ENCODE results near the gene EPB41L4A.
"Not testable (repeated sequence)": the region's sequence is repeated elsewhere in the genome, so short reads cannot be mapped to it uniquely, and the experiment has no call there.

The EPB41L4A gene, protein sequence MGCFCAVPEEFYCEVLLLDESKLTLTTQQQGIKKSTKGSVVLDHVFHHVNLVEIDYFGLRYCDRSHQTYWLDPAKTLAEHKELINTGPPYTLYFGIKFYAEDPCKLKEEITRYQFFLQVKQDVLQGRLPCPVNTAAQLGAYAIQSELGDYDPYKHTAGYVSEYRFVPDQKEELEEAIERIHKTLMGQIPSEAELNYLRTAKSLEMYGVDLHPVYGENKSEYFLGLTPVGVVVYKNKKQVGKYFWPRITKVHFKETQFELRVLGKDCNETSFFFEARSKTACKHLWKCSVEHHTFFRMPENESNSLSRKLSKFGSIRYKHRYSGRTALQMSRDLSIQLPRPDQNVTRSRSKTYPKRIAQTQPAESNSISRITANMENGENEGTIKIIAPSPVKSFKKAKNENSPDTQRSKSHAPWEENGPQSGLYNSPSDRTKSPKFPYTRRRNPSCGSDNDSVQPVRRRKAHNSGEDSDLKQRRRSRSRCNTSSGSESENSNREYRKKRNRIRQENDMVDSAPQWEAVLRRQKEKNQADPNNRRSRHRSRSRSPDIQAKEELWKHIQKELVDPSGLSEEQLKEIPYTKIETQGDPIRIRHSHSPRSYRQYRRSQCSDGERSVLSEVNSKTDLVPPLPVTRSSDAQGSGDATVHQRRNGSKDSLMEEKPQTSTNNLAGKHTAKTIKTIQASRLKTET

DNA sequence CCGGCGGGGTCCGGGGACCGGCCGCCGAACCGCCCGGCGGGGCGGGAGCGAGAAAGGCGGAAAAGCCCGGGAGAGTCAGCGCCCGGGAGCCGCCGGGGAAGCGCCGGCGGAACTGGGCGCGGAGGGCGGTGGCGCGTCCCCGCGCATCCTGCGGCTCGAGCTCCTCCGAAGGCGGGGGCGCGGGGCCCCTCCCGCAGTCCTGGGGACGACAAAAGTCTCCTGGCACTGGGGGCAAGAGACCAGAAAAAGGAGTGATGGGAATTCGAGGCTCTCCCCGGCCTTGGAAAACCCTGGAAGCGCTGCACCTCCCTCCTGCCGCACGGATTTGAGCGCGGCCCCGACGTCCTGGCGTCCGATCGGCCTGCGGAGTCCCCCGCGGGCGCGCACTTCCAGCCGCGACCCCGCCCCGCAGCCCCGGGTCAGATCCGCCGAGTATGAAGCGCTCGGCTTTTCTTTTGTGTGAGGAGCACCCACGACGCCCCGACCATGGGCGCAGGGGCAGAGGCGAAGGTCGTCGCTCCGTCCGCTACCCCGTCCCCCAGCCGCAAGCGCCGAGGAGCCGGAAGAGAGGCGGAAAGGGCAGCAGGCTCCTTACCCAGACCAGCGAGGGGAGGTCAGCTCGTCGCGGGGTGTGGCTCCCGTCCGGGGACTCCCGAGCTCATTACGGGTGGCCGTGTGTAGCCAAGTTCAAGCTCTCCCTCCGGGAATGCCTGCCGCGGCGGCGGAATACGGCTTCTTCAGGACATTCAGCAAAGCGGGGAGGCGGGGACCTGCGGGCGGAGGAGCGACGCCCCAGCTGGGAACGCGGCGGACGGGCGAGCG is at the start of gene EPB41L4A:
Gene EPB41L4A, minus strand, starts transcription at position 114 of the 822 bp plus-strand sequence. CDS start 238 bp downstream, outside the sequence.
- peak; percentile 65 to 81 for DNase-seq (ENCODE audit: low read depth in 1 of 2, low spot score in 1 of 2)
- no peak for TF ChIP-seq JUND (IDR thresholded peaks at IDR 0.05; ENCODE audit: low read depth)
- in situ Hi-C loops (cut with HindIII; ENCODE audit: low pct_unique_long_range_greater_than_20kb, low sequenced_read_pairs) = no loop called here

DNA sequence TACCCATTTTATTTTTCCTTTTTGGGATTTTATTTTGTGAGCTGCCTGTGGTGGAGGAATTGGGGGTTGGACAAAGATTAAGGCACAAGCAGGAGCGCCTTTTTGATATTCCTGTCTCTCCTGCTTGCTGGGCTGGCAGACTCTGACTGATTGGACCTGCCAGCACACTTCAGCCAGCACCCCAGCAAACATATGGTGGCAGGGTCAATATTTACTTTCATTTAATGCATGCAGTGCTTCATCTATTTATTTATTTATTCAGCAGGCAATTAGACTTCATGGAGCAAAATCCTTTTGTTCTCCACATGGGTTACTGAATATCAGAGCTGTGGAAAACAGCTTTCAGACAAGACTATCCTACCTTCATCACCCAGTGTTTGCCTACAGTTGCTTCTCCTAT is 48.4 kb upstream of the EPB41L4A start:
- in situ Hi-C loops (cut with HindIII; ENCODE audit: low pct_unique_long_range_greater_than_20kb, low sequenced_read_pairs) = no loop called here
- DNase-seq (ENCODE audit: low read depth in 1 of 2, low spot score in 1 of 2) = peak in 1 of 2 experiments; percentile 35
- TF ChIP-seq JUND (IDR thresholded peaks at IDR 0.05; ENCODE audit: low read depth) = no peak

DNA sequence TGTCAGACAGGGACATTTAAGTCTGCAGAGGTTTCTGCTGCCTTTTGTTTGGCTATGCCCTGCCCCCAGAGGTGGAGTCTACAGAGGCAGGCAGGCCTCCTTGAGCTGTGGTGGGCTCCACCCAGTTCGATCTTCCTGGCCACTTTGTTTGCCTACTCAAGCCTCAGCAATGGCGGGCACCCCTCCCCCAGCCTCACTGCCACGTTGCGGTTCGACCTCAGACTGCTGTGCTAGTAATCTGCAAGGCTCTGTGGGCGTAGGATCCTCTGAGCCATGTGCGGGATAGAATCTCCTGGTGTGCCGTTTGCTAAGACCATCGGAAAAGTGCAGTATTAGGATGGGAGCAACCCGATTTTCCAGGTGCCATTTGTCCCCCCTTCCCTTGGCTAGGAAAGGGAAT is 47.2 kb upstream of the EPB41L4A start:
- in situ Hi-C loops (cut with HindIII; ENCODE audit: low pct_unique_long_range_greater_than_20kb, low sequenced_read_pairs); DNase-seq (ENCODE audit: low read depth in 1 of 2, low spot score in 1 of 2): not testable (repeated sequence)

DNA sequence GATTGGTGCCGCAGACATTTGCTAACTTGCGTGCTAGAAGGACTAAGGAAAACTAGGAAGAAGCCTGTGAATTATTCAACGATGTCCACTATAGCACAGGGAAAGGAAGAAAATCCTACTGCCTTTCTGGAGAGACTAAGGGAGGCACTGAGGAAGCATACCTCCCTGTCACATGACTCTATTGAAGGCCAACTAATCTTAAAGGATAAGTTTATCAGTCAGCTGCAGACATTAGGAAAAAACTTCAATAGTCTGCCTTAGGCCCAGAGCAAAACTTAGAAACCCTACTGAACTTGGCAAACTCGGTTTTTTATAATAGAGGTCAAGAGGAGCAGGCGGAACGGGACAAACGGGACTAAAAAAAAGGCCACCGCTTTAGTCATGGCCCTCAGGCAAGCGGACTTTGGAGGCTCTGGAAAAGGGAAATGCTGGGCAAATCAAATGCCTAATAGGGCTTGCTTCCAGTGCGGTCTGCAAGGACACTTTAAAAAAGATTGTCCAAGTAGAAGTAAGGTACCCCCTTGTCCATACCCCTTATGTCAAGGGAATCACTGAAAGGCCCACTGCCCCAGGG is 28.2 kb upstream of the EPB41L4A start:
- DNase-seq (ENCODE audit: low read depth in 1 of 2, low spot score in 1 of 2); in situ Hi-C loops (cut with HindIII; ENCODE audit: low pct_unique_long_range_greater_than_20kb, low sequenced_read_pairs): not testable (repeated sequence)

DNA sequence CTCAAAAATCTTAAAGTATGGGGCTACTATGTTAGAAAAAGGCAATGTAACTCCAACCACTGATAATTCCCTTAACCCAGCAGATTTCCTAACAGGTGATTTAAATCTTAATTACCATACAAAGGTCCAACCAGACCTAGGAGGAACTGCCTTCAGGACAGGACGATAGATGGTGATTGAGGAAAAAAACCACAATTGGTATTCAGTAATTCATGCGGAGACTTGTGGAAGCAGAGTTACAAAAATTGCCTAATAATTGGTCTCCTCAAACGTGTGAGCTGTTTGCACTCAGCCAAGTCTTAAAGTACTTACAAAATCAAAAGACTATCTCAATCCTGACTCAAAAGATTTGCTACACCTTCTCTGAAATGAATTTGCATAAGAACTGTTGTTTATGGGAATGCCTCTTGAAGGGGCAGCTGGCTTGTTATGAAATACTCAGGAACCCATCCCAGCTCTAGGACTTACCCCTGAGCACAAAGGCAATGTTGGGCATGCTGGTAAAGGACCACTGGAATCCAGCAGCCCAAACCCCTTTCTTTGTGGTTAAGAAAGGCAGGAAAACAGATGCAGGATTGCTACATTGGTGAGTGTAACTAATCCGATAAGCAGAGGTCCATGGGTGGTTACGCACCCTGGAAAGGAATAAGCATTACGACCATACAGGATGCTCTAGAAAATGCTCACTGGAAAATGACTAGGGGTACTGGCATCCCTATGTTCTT is 26.7 kb upstream of the EPB41L4A start:
- in situ Hi-C loops (cut with HindIII; ENCODE audit: low pct_unique_long_range_greater_than_20kb, low sequenced_read_pairs) = no loop called here
- no peak for TF ChIP-seq JUND (IDR thresholded peaks at IDR 0.05; ENCODE audit: low read depth)
- no peak for DNase-seq (ENCODE audit: low read depth in 1 of 2, low spot score in 1 of 2)

DNA sequence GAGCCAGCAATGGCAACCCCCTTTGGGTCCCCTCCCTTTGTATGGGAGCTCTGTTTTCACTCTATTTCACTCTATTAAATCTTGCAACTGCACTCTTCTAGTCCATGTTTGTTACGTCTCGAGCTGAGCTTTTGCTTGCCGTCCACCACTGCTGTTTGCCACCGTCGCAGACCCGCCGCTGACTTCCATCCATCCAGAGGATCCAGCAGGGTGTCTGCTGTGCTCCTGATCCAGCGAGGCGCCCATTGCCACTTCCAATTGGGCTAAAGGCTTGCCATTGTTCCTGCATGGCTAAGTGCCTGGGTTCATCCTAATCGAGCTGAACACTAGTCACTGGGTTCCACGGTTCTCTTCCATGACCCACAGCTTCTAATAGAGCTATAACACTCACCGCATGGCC is 24.9 kb upstream of the EPB41L4A start:
- DNase-seq (ENCODE audit: low read depth in 1 of 2, low spot score in 1 of 2); in situ Hi-C loops (cut with HindIII; ENCODE audit: low pct_unique_long_range_greater_than_20kb, low sequenced_read_pairs): not testable (repeated sequence)

DNA sequence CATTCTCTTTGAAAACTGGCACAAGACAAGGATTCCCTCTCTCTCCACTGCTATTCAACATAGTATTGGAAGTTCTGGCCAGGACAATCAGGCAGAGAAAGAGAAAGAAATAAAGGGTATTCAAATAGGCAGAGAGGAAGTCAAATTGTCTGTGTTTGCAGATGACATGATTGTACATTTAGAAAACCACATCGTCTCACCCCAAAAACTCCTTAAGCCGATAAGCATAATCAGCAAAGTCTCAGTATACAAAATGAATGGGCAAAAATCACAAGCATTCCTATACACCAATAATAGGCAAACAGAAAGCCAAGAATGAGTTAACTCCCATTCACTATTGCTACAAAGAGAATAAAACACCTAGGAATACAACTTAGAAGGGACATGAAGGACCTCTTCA is 21.0 kb upstream of the EPB41L4A start:
- no peak for TF ChIP-seq JUND (IDR thresholded peaks at IDR 0.05; ENCODE audit: low read depth)
- no peak for DNase-seq (ENCODE audit: low read depth in 1 of 2, low spot score in 1 of 2)
- in situ Hi-C loops (cut with HindIII; ENCODE audit: low pct_unique_long_range_greater_than_20kb, low sequenced_read_pairs) = no loop called here

DNA sequence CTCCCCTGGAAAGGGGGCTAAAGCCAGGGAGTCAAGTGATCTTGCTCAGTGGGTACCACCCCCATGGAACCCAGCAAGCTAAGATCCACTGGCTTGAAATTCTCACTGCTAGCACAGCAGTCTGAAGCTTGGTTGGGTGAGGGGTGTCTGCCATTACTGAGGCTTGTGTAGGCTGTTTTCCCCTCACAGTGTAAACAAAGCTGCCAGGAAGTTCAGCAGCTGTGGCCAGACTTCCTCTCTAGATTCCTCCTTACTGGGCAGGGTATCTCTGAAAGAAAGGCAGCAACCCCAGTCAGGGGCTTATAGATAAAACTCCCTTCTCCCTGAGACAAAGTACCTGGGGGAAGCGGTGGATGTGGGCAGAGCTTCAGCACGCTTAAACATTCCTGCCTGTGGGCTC is 17.1 kb upstream of the EPB41L4A start:
- TF ChIP-seq JUND (IDR thresholded peaks at IDR 0.05; ENCODE audit: low read depth) = no peak
- in situ Hi-C loops (cut with HindIII; ENCODE audit: low pct_unique_long_range_greater_than_20kb, low sequenced_read_pairs) = no loop called here
- DNase-seq (ENCODE audit: low read depth in 1 of 2, low spot score in 1 of 2) = no peak

DNA sequence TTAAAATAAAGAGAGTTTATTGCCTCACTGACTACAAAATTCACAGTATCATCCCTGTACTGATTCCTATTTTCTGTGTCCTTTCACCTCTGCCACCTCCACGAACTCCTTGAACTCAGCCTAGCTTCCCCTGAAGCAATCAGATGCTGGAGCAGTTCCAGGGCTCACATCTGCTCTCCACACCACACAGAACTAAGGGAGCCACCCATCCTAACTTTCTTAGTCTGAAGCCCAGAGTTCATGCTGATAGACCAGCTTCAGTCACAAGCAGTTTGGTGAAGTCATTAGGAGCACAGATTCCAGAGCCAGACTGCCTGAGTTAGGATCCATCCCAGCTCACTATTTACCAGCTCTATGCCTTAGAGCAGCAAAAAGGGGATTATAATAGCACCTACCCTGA is 15.6 kb upstream of the EPB41L4A start:
- no peak for TF ChIP-seq JUND (IDR thresholded peaks at IDR 0.05; ENCODE audit: low read depth)
- in situ Hi-C loops (cut with HindIII; ENCODE audit: low pct_unique_long_range_greater_than_20kb, low sequenced_read_pairs) = no loop called here
- DNase-seq (ENCODE audit: low read depth in 1 of 2, low spot score in 1 of 2) = no peak

DNA sequence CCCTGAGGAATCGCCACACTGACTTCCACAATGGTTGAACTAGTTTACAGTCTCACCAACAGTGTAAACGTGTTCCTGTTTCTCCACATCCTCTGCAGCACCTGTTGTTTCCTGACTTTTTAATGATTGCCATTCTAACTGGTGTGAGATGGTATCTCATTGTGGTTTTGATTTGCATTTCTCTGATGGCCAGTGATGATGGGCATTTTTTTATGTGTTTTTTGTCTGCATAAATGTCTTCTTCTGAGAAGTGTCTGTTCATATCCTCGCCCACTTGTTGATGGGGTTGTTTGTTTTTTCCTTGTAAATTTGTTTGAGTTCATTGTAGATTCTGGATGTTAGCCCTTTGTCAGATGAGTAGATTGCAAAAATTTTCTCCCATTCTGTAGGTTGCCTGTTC is 7.1 kb upstream of the EPB41L4A start:
- in situ Hi-C loops (cut with HindIII; ENCODE audit: low pct_unique_long_range_greater_than_20kb, low sequenced_read_pairs); DNase-seq (ENCODE audit: low read depth in 1 of 2, low spot score in 1 of 2): not testable (repeated sequence)

DNA sequence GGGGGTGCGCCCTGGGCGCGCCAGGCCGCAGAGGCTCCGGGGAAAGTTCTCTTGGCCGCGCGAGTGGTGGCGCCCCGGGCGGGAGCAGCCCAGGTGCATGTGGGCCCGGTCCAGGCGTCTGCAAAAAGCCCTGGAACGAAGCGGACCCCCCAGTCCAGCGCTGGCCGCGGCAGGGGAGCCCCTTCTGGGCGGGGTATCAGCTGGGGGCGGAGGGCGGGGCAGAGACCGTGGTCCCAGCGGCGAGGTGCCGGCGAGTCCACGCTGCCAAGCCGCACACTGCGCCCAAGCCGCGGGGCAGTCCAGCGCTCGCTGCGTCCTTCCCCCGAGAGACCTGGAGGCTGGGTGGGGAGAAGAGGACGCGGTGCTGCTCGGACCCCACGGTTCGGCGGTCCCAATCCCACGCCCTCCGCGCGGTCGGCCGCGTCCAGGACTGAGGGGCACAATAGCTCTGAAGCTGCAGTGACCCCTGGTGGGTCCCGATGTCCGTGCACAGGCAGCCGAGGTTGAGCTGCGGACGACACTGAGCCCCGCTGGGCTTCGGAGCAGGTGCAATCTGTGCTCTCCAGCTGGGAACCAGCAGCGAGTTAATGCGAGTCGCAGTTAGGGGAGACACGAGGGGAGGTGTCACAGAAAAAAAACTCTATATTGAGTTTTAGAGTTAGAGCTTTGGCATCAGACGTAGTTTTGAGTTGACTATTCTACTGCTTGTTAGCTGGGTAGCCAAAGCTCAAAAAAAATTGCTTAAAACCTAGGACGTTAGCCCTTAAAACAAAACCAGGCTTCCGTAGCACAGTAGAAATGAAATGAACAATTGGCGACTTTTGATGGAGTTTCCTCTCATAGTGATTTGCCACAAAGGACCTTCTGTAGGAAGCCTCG is 1.1 kb upstream of the EPB41L4A start:
- no peak for TF ChIP-seq JUND (IDR thresholded peaks at IDR 0.05; ENCODE audit: low read depth)
- DNase-seq (ENCODE audit: low read depth in 1 of 2, low spot score in 1 of 2) = peak; percentile 69 to 89
- in situ Hi-C loops (cut with HindIII; ENCODE audit: low pct_unique_long_range_greater_than_20kb, low sequenced_read_pairs) = no loop called here
